Endothelial cell of umbilical vein (primary cell): Measurements from ENCODE around the gene RBMS1. TPM values are rescaled to one million over a fixed set of nuclear protein-coding genes. Genes with fewer than 3 reads are reported as not detected.

Source experiments
- BruUV-seq: library from RNA; stranded (reverse); fragments of 400-500 nt; replicated peaks from 2 replicates; lab custom pipeline; 2021; lab: Mats Ljungman, UMichigan
- CTCF ChIA-PET: fragments of 300-600, 350-600 bp; sonication (Branson Sonifier 250); formaldehyde crosslinking; loops from one replicate; lab custom pipeline; 2021; ENCODE audit warnings: antibody characterized with exemption, inconsistent platforms; lab: Charles Lee
- POLR2A ChIA-PET: fragments of 300-600, 350-600 bp; sonication (Branson Sonifier 250); formaldehyde crosslinking; loops from one replicate; lab custom pipeline; 2021; ENCODE audit warnings: antibody characterized with exemption, inconsistent platforms; lab: Charles Lee
- DNase-seq: peaks from one replicate; pipeline ENCODE4 v3.0.0-alpha.2; 2011; ENCODE audit warnings: low read depth, low spot score
- FAIRE-seq: peaks from 2 replicates; lab custom pipeline; 2011; peaks lifted over from hg19 to GRCh38; lab: Jason Lieb, UNC
- H2AFZ ChIP-seq: 2 replicates; pipeline ENCODE4 v1.6.0; 2012; ENCODE audit warnings: low read depth, low read length, control low read depth, inconsistent platforms
- H3K27ac ChIP-seq: 2 replicates; pipeline ENCODE4 v1.5.1; 2011; ENCODE audit warnings: low read depth, mild to moderate bottlenecking, control low read depth, low read length, moderate library complexity; ENCODE audit not compliant: insufficient read depth
- H3K27me3 ChIP-seq, 2 experiments: 2 replicates each; pipeline versions ENCODE4 v1.6.0 to v1.6.1; 2011; ENCODE audit warnings: low read length in 2 of 2, mixed read lengths in 1 of 2; ENCODE audit not compliant: control insufficient read depth in 2 of 2, insufficient read depth in 2 of 2
- H3K36me3 ChIP-seq, 2 experiments: 2 replicates in 1 of 2; 3 replicates in 1 of 2; pipeline ENCODE4 v1.5.1; 2011; ENCODE audit warnings: low read length in 2 of 2, mild to moderate bottlenecking in 1 of 2, moderate library complexity in 1 of 2; ENCODE audit not compliant: control insufficient read depth in 2 of 2, insufficient read depth in 2 of 2; ENCODE audit errors: extremely low read depth in 1 of 2
- H3K4me1 ChIP-seq: 3 replicates; pipeline ENCODE4 v1.5.1; 2011; ENCODE audit warnings: mild to moderate bottlenecking, low read length; ENCODE audit not compliant: control insufficient read depth, insufficient read depth; ENCODE audit errors: extremely low read depth
- H3K4me2 ChIP-seq: 2 replicates; pipeline ENCODE4 v1.6.1; 2011; ENCODE audit warnings: low read length, control low read depth, mixed read lengths; ENCODE audit not compliant: insufficient read depth
- H3K4me3 ChIP-seq, 3 experiments: fragments of 200-600 bp in 1 of 3; sonication (generic), shearing (Covaris generic) in 1 of 3; replicated peaks in 1 of 3; 2 replicates each; pipeline ENCODE4 v1.5.1; 2011 to 2016; ENCODE audit warnings: control low read depth in 3 of 3, low read length in 3 of 3, mild to moderate bottlenecking in 2 of 3, inconsistent platforms in 1 of 3, low read depth in 1 of 3, moderate library complexity in 1 of 3; ENCODE audit not compliant: insufficient read depth in 1 of 3
- H3K79me2 ChIP-seq: 2 replicates; pipeline ENCODE4 v1.6.0; 2012; ENCODE audit warnings: low read length, inconsistent platforms; ENCODE audit not compliant: control insufficient read depth, insufficient read depth
- H3K9ac ChIP-seq: replicated peaks from 2 replicates; pipeline ENCODE3; 2011; ENCODE audit warnings: low read length, control low read depth; ENCODE audit not compliant: insufficient read depth; ENCODE audit errors: extremely low read depth
- H3K9me1 ChIP-seq: replicated peaks from 3 replicates; pipeline ENCODE4 v1.6.0; 2011; ENCODE audit warnings: mild to moderate bottlenecking, low read length; ENCODE audit not compliant: control insufficient read depth, insufficient read depth; ENCODE audit errors: extremely low read depth
- H3K9me3 ChIP-seq: replicated peaks from 2 replicates; pipeline ENCODE4 v1.5.1; 2012; ENCODE audit warnings: low read length, inconsistent platforms; ENCODE audit not compliant: control insufficient read depth, insufficient read depth
- H4K20me1 ChIP-seq: replicated peaks from 2 replicates; pipeline ENCODE3; 2011; ENCODE audit warnings: mild to moderate bottlenecking, low read length; ENCODE audit not compliant: control insufficient read depth, insufficient read depth; ENCODE audit errors: extremely low read depth
- CTCF ChIP-seq, 2 donors: IDR thresholded peaks; 1 replicate in 1 of 2; 2 replicates in 1 of 2; pipeline ENCODE4 v1.5.1; 2011; ENCODE audit warnings: low read length in 2 of 2, mild to moderate bottlenecking in 2 of 2, moderate library complexity in 2 of 2, control low read depth in 1 of 2, inconsistent platforms in 1 of 2, low read depth in 1 of 2; ENCODE audit not compliant: insufficient read depth in 1 of 2; ENCODE audit errors: extremely low read depth in 1 of 2
- EZH2 ChIP-seq: IDR thresholded peaks from 2 replicates; pipeline ENCODE4 v1.6.1; 2012; ENCODE audit warnings: borderline replicate concordance, low read depth, mild to moderate bottlenecking, moderate library complexity, low read length, inconsistent platforms; ENCODE audit not compliant: severe bottlenecking
- FOS ChIP-seq: IDR thresholded peaks from 2 replicates; pipeline ENCODE4 v1.6.1; 2011; ENCODE audit warnings: mild to moderate bottlenecking, low read length, moderate library complexity, borderline replicate concordance; ENCODE audit not compliant: insufficient read depth
- GATA2 ChIP-seq: IDR thresholded peaks from 2 replicates; pipeline ENCODE4 v1.7.0; 2011; ENCODE audit warnings: low read depth, mild to moderate bottlenecking, moderate library complexity, mixed read lengths, low read length; ENCODE audit not compliant: insufficient read length, insufficient read depth
- JUN ChIP-seq: IDR thresholded peaks from 2 replicates; pipeline ENCODE4 v1.6.1; 2011; ENCODE audit warnings: borderline replicate concordance, low read depth; ENCODE audit not compliant: insufficient read length, insufficient read depth
- MAX ChIP-seq: IDR thresholded peaks from 2 replicates; pipeline ENCODE4 v1.6.1; 2011; ENCODE audit not compliant: insufficient read depth, insufficient read length
- MYC ChIP-seq: IDR thresholded peaks from one replicate; pipeline ENCODE4 v1.6.1; 2011; ENCODE audit warnings: mild to moderate bottlenecking, low read depth, low read length
- POLR2A ChIP-seq: IDR thresholded peaks from 2 replicates; pipeline ENCODE4 v1.6.1; 2012; ENCODE audit warnings: low read depth, mild to moderate bottlenecking, control low read depth, low read length
- POLR2AphosphoS5 ChIP-seq: IDR thresholded peaks from 2 replicates; pipeline ENCODE4 v1.6.1; 2012; ENCODE audit warnings: low read depth, mild to moderate bottlenecking, control low read depth, low read length, moderate library complexity; ENCODE audit not compliant: insufficient read depth
- dilution Hi-C: fragments of 300-500 bp; cut with MboI; formaldehyde crosslinking; loops from one replicate; pipeline ENCODE4 v1.15.0; 2019; ENCODE audit warnings: low sequenced_read_pairs; ENCODE audit not compliant: extremely low pct_ligation_motif_present
- intact Hi-C: fragments of 100-400 bp; cut with micrococcal nuclease; formaldehyde crosslinking; loops from one replicate; pipeline ENCODE4 v1.10.0; 2022
- polyA plus RNA-seq, 4 experiments: library from polyadenylated mRNA; depleted of rRNA in 3 of 4; stranded (reverse) in 3 of 4; unstranded in 1 of 4; fragments of >200 nt; gene quantifications; 2 replicates each; pipeline versions ENCODE4 v1.2.1 to v1.2.3, GENCODE V29; 2011 to 2012; ENCODE audit warnings: missing spikeins in 1 of 4
- total RNA-seq: library from RNA; stranded (reverse); gene quantifications from 2 replicates; pipeline ENCODE4 v1.2.3, GENCODE V29; 2021

RBMS1 gene
- total and polyA plus RNA-seq, 2 donors (not counting 3 experiments of a cell fraction or from before 2014, with no cell fraction given), result 60.0 to 93.3 TPM

- Histone ChIP-seq H3K9me3 (no peaks in the 10 kb centered on the region), H3K4me3 (peak overlapping the region; percentile 89 to 98 (median 95)), H3K9ac (peak overlapping the region; percentile 90), H3K79me2 (peaks cover 93% of the 10 kb centered on the region), H2AFZ (no peak overlapping the region), H3K9me1 (no peaks in the 10 kb centered on the region), H3K4me1 (peaks cover 68% of the 10 kb centered on the region), H3K27me3 (no peaks in the 10 kb centered on the region), H3K36me3 (no peaks in the 10 kb centered on the region), H4K20me1 (peaks cover 16% of the 10 kb centered on the region), H3K4me2 (peak overlapping the region; percentile 90), H3K27ac (peak overlapping the region; percentile 43)
- ChIA-PET CTCF (interaction anchor here (0.9 to 1.5 kb wide), 6 partner anchors 24 to 564 kb away, joined by 3 to 4 read pairs (median 4); no protein-coding TSS in a partner anchor), POLR2A (no interaction called here)
- dilution Hi-C loops, result no loop called here
- TF ChIP-seq MYC, result no peak
- no peak for TF ChIP-seq MAX
- no peak for TF ChIP-seq POLR2AphosphoS5
- TF ChIP-seq FOS, result no peak
- no peak for TF ChIP-seq JUN
- no peak for TF ChIP-seq GATA2
- TF ChIP-seq CTCF (IDR thresholded peaks at IDR 0.05; ENCODE audit: extremely low read depth in 1 of 2, insufficient read depth in 1 of 2, low read depth in 1 of 2, low read length in 2 of 2), result no peak
- no peak for TF ChIP-seq EZH2
- no peak for TF ChIP-seq POLR2A
- intact Hi-C loops, result loop anchor here (5.0 kb wide), 3 partner anchors 33 to 293 kb away; no protein-coding TSS in a partner anchor
- FAIRE-seq, result no peak
- no TSS peak for BruUV-seq
- DNase-seq, result no peak
Observed at GRCh38 chr2:160405077-160405867, 88.3 kb downstream of the RBMS1 start.
